GM19193 (cell line): ENCODE data around the gene CD276.

Source experiments
- POLR2A ChIP-seq: IDR thresholded peaks from 4 replicates; pipeline ENCODE4 v1.6.1; 2011; ENCODE audit not compliant: insufficient read depth, insufficient read length; ENCODE audit errors: extremely low read depth

The CD276 gene

GRCh38 chr15:73750951-73751350, 66.8 kb downstream of the CD276 start:
- TF ChIP-seq POLR2A: no peak

GRCh38 chr15:73751511-73751898, 67.3 kb downstream of the CD276 start:
- TF ChIP-seq POLR2A: no peak

GRCh38 chr15:73751899-73752805, 68.0 kb downstream of the CD276 start:
- TF ChIP-seq POLR2A: no peak

GRCh38 chr15:73752806-73753193, 68.6 kb downstream of the CD276 start:
- no peak for TF ChIP-seq POLR2A

- no peak for TF ChIP-seq POLR2A
Observed at GRCh38 chr15:73753250-73754130, 69.3 kb downstream of the CD276 start, which contains the start of gene INSYN1. INSYN1 (minus strand) TSS chr15:73753351; CDS start chr15:73751130, 2,221 bp downstream.

GRCh38 chr15:73754461-73754860, 70.3 kb downstream of the CD276 start:
- TF ChIP-seq POLR2A: no peak

- TF ChIP-seq POLR2A: no peak
Observed at GRCh38 chr15:73755481-73755880, 71.3 kb downstream of the CD276 start.

- TF ChIP-seq POLR2A: no peak
Observed at GRCh38 chr15:73755946-73756345, 71.8 kb downstream of the CD276 start.

GRCh38 chr15:73756390-73756789, 72.2 kb downstream of the CD276 start:
- TF ChIP-seq POLR2A: no peak

- no peak for TF ChIP-seq POLR2A
Observed at GRCh38 chr15:73756947-73757513, 72.8 kb downstream of the CD276 start.

GRCh38 chr15:73757571-73757970, 73.4 kb downstream of the CD276 start:
- TF ChIP-seq POLR2A: no peak

- TF ChIP-seq POLR2A: no peak
Observed at GRCh38 chr15:73758461-73758860, 74.3 kb downstream of the CD276 start.

GRCh38 chr15:73760330-73761329, 76.4 kb downstream of the CD276 start:
- no peak for TF ChIP-seq POLR2A

GRCh38 chr15:73763931-73764330, 79.7 kb downstream of the CD276 start:
- no peak for TF ChIP-seq POLR2A
